Activated CD8-positive, alpha-beta memory T cell treated with anti-CD3 and anti-CD28 coated beads, Interleukin-2, amount 50 U/mL, for 48 hours (primary cell): ENCODE data around the gene MYO9A.

Experiments used
- DNase-seq: peaks from one replicate; pipeline ENCODE4 v3.0.0-alpha.2; 2020

The MYO9A gene, protein sequence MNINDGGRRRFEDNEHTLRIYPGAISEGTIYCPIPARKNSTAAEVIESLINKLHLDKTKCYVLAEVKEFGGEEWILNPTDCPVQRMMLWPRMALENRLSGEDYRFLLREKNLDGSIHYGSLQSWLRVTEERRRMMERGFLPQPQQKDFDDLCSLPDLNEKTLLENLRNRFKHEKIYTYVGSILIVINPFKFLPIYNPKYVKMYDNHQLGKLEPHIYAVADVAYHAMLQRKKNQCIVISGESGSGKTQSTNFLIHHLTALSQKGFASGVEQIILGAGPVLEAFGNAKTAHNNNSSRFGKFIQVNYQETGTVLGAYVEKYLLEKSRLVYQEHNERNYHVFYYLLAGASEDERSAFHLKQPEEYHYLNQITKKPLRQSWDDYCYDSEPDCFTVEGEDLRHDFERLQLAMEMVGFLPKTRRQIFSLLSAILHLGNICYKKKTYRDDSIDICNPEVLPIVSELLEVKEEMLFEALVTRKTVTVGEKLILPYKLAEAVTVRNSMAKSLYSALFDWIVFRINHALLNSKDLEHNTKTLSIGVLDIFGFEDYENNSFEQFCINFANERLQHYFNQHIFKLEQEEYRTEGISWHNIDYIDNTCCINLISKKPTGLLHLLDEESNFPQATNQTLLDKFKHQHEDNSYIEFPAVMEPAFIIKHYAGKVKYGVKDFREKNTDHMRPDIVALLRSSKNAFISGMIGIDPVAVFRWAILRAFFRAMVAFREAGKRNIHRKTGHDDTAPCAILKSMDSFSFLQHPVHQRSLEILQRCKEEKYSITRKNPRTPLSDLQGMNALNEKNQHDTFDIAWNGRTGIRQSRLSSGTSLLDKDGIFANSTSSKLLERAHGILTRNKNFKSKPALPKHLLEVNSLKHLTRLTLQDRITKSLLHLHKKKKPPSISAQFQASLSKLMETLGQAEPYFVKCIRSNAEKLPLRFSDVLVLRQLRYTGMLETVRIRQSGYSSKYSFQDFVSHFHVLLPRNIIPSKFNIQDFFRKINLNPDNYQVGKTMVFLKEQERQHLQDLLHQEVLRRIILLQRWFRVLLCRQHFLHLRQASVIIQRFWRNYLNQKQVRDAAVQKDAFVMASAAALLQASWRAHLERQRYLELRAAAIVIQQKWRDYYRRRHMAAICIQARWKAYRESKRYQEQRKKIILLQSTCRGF (N-terminal part only)

GRCh38 chr15:72118017-72118978 lies at the start of gene MYO9A, which contains the start of gene SENP8:
TSS of gene MYO9A (minus strand) at chr15:72118150. CDS start at chr15:72046563, 71,587 bp downstream.
TSS of gene SENP8 (plus strand) at chr15:72118403. CDS start at chr15:72139624, 21,221 bp downstream.
- peak; percentile 100 for DNase-seq

- no peak for DNase-seq
Observed at GRCh38 chr15:72167445-72167844, 49.5 kb upstream of the MYO9A start.

DNA sequence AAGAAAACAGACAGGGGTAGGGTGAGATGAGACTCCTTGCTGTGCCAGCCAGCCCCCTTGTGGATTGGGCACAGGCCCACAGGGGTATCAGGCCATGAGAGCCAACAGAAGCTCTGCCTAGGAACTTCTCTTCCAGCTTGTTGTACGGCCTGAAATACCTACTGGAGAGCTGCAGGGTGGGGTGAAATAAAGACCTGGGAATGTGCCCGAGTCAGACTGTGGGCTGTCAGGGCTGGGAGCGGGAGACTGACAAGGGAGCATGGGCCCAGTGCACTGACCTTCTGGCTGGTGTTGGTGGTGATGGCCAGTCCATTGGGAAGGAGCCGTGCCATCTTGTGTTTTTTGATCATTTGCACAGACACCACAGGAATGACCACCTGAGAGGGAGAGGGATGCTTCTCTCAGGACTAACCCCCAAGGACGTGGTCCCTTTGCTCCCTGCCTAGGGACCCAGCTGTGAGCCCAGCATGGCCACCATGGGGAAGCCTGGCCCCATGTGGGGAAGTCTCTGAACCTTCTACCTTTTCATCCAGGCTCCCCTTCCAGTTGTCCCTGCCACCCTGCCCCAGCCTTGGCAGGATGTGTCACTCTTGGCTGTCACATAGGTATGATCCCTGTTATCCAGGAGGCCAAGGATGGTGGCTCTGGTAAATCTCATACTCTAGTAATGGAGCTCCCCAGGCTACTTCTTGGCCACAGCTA lies 48.9 kb upstream of the MYO9A start:
- DNase-seq, result no peak

DNA sequence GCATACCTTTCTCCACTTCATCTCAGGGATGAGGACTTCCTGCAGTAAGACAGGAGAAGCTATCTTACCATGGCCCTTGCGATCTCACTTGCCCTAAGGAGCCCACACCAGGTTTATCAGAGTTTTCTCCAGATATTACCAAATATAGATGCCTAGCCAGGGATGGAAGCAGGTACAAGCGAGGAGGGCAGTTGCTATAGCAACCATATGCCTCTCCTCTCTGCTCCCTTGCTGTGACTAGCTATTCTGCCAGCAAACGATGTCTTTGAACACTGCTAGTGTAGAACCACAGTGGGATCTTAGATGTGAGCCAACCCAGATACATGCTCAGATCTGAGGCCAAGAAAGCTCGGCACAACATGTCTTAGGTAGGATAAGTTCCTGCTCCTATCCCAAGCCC lies 45.8 kb upstream of the MYO9A start:
- DNase-seq, result no peak

- no peak for DNase-seq
Observed at GRCh38 chr15:72162569-72162968, 44.6 kb upstream of the MYO9A start.

DNA sequence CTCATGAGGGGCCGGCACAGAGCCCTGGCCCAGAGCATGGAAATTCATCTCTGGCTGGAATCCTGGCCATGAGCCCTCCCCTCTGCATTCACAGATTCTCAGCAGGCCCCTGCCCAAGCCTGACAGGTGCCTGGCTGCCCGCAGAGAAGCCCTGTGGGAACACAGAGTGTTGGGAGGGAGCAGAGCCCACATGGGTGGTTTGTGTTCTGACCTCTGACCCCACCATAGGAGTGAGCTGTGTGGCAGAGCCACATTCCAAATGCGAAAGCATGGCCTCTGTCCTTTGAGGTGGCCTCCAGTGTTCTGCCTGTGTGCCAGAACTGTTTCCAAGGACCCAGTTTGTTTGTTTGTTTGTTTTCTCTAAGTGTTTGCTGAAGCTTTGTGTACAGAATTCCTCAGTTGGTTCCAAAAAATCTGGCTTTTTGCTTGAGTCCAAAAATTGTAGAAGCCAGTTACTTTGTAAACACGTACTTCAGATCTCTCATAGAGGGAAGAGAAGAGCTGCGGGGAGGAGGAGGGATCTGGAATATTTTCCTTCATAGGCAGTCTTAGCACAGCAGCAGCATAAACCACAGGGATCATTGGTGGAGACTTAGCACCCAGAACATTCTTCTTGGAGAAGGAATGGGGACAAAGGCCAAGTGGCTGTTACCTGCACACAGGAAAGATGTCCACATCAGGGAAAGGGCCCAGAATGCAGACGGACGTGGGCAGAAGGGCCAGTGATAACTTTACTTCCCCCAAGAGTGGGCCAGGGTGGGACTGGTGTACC lies 43.6 kb upstream of the MYO9A start:
- DNase-seq, result no peak

DNA sequence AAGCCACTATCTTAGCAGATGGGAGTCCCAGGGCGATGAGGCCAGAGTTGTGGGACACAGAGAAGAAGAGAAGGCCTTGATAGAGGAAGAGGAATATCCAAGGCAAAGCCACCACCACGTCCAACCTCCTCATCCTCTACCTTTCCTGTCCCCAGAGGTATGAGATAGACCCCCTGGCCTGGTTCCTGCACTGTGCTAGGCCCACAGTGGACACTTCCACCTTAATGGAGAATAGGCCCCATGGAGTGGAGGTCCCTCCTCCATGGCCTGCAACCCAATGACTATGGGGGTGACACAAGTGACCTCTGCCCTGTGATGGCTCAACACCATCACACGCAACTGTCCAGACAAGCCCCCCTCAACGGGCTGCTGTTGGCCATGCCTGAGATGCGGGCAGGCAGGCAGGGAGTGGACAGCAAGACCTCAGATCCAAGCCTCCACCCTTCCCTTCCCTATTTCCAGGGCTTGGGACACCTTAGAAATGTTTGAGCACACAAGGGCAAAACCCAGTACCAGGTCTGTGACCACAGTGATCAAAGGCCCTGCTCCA lies 42.8 kb upstream of the MYO9A start:
- DNase-seq, result no peak

DNA sequence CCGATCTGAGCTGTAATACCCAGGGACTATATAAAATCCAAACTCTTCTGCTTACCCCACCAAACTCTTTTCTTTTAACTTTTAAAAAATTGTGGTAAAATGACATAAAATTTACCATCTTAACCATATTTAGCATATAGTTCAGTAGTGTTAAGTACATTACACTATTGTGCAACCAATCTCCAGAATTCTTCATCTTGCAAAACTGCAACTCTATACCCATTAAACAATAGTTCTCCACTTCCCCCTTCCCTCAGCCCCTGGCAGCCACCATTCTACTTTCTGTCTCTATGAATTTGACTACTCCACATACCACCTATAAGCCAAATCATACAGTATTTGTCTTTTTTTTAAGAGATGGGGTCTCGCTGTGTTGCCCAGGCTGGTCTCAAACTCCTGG lies 39.0 kb upstream of the MYO9A start:
- no peak for DNase-seq

DNA sequence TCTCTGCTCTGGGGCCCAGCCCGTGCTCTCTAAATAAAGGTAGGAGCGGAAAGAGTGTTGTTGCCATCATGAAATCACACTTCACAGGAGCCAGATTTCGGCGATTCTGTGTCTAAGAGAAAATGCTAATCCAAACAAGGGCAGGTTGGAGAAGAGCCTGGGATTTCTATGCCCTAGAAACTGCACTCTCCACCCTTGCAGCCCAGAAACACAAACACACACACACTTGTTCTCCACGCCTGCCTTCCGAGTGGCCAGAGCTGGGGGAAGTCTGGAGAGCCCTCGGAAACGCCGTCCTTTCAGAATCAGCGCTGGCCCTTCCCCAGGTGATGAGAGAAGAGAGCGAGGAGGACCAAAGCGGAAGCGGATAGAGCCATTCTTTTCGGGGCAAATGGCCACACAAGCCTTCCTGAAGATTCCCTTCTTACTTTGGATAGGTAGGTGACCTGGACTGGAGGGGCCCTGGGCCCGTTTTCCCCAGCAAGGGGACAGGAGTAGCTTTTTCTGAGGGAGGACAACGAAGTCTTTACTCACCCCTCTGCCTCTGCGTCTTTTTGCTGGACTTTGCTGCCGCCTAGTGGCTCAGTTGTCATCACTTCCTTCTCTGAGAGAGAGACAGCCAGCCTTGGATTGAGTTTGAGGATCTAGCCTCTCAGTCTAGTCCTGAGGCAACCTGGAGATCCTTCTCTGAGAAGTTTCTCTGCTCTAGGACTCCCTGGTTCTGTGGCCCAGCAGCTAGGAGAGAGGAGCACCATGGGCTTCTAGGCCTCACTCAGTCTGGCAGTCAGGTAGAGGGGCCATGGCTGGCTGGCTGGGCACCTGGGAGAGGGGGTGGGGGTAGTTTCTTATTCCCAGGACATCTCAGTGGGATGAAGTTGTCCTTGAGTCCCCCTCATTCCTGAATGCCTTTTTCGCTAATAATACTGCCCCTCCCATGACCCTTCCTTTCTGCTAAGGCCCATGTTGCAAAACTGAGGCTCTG lies 38.0 kb upstream of the MYO9A start:
- DNase-seq, result peak; percentile 90

DNA sequence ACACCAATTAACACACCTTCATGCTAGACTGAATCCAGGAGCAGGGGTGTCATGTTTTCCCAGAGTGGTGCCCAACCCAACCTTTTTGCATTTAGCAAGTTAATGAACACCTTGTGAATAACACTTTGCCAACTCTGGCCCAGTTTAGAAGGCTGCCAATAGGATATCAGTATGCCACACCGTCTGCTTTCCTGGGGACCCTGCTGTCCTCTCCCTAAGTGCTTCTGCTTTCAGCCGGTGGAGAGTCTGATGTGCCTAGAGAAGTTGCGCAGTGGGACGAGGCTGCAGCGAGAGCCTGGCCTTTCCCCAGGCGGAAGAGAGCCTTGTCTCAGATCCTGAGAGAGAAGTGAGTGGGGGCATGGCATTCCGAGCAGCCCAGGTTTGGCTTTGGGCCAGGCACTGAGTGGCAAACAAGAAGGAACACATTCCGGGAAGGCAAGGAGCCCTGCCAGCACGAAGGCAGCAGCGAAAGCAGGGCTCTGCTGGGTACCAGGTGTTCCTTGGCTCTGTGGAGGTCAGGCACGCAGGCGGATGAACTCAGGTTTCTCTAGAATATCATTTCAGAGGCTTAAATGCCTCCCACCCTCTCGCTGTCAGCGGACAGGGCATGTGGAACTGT lies 37.2 kb upstream of the MYO9A start:
- DNase-seq, result no peak

GRCh38 chr15:72154316-72154715 lies 36.4 kb upstream of the MYO9A start:
- no peak for DNase-seq

DNA sequence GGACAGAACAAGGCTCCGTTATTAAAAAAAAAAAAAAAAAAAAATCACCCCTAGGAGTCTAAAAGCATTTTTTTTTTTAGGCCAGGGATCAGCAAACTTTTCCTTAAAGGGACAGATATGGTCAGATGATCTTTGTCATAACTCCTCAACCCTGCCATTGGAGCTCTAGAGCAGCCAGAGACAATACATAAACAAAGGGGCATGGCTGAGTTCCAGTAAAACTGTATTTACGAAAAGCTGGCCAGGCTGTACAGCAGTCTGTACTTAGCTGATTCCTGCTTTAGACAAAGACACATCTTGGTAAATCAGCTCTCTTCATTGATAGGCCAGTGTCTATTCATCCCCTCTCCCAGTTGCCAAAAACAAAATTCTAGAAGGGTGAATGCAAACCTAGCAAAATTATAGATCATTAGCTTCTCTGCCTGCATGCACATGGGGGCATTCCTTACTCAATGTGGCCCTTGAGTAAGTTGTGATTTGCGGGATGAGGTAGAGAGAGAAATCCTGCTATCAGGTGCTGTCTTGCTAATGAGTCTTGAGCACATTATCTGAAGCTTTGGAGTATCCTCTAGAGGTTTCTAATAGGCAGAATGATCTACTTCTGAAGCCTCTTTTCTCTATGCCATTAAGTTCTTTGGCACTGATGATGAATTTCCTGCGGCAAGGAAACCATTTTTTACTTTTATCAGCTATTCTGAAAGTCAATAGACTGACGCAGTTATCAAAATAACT lies 35.5 kb upstream of the MYO9A start:
- DNase-seq, result no peak

GRCh38 chr15:72147418-72147817 lies 29.5 kb upstream of the MYO9A start:
- DNase-seq, result no peak

DNA sequence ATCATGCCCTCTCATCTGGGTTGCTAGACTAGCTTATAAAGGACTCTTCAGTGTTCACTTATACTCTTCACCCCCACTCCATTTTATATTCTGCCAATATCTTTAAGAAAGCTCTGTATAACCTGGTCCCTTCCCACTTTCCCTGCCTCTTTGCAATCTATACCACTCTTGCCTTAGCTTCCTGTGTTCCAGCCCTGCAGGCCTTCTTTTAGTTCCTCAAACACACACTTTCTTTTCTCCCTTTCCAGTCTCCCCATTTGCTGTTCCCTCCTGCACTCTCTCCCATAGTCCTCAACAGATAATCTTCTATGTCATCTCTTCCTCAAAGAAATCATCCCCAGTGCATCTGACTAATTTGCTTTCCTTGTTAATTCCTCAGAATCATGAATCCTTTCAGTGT lies 29.0 kb upstream of the MYO9A start:
- DNase-seq, result no peak

DNA sequence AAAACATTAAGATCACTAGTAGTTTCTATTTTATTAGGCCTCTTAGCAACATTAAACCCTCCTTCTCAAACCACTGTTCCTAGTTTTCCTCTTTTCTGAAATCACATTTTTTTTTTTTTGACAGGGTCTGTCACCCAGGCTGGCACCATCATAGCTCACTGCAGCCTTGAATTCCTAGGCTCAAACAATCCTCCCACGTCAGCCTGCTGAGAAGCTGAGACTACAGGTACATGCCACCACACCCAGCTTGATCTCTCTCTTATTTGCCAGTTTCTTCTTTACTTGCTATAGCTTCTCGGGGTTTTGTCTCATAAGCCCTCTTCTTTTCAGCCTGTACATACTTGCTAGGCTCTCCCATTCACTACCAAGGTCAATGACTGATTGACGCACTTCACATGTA lies 28.3 kb upstream of the MYO9A start:
- no peak for DNase-seq

DNA sequence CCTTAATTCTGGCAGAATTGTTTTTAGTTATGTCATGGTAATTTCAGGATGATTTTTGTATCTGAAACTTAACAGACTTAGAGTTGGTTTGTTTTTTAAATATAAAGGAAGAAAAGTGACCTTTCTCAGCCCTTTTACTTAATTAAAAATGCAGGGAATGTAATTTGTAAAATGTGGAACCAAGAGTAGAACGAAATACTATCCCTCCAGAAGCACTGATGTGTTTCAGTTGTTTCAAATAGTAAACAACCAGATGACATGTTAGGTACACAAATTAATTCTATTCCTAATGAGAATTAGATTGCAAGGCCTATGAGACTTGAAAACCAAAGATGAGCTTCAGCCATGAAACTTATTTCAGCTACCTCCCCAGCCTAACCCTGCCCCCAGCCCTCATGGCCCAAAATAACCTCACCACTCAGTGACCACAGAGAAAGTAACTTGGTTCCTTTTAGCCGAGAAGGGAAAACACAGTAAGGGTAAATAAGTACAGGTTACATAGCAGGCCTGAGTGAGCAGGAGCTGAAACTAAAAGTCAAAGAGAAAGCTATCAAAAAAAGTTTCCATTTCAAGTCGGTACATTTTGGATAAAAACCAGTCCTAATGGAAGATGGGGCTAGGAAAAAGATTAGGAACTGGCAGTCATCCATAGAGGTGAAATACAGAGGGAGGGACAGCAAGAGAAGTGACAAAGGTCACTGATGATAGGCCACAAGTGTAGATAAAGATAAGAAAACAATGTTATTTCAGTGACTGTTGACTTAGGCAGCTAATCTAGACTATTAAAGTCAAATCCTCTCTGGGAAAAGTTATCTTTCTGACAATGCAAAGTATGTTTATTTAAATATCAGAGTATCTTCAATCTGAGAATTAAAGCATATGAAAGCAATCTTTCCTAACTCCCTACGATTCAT lies 23.5 kb upstream of the MYO9A start:
- DNase-seq, result no peak

DNA sequence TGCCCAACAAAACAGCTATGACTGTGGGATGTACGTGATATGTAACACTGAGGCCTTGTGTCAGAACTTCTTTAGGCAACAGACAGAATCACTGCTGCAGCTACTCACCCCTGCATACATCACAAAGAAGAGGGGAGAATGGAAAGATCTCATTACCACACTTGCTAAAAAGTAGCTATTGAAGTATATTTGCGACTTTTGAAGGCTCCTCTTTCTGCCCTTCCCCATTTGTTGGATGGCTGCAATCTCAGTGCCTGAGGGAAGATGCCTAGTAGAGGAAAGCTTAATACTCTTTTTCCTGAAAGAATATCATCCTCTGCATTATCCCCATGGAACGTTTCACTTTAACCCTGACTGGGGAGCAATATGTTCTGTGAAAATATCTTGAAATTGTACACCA lies 22.1 kb upstream of the MYO9A start:
- DNase-seq, result no peak
